GM12872 (cell line): ENCODE results near the gene ETNK2.

ENCODE experiments used
- CTCF ChIP-seq: IDR thresholded peaks from 3 replicates; pipeline ENCODE4 v1.5.1; 2011; ENCODE audit warnings: low read depth, mild to moderate bottlenecking, low read length, moderate library complexity; ENCODE audit not compliant: insufficient read depth

The ETNK2 gene

GRCh38 chr1:204107892-204108291, 44.0 kb downstream of the ETNK2 start:
- TF ChIP-seq CTCF: no peak

- no peak for TF ChIP-seq CTCF
Measured at GRCh38 chr1:204106825-204107224, 45.0 kb downstream of the ETNK2 start.

DNA sequence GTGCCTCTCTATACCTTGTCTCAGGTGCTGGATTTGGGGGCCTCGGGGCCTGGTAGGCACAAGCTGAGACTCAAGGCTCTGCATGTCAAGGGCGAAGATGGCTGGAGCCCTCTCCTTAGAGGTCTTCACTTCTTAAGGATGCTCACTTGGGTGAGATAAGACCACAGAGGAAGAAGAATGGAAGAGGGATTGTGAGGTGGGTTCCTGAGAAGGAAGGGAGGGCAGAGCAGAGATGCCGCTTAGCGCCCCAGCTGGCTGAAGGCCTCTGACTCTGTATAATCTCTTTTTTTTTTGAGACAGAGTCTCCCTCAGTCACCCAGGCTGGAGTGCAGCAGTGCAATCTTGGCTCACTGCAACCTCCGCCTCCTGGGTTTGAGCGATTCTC, 46.7 kb downstream of the ETNK2 start:
- TF ChIP-seq CTCF: no peak

DNA sequence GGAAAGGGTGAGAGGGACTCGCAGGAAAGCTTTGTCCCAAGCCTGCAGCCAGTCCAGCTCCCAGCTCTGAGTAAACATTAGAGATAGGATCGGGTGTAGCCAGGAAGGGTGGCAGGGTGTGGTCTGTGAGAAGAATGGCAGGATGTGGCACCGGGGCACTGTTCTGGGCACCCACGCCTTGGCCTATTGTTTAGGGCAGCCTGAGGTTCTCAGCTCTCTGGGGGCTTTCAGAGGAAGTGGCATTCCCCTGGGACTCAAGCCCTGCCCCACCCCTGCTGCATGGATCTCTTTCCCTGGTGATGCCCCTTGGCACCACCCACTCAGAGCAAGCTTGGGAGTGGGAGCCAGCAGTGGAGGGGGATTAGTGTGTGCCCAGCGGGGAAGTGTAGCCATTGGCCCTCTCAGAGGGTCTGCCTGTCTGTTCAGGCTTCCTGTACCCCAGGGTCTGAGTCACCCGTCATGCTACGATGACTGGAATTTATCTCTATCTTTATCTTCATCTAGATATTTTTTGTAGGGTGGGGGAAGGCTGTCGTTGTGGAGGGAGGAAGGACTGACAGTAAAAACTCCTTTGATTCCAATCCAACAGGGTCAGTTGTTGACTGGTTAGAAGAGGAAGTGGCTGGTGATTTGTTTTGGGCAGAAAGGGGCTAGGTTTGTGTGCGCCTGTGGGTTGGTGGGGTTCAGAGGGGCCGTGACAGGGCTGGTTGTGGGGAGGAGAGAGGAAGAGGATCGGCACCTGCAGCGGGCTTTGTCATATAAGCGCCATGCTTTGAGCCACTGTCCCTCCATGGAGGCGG, 47.3 kb downstream of the ETNK2 start:
- no peak for TF ChIP-seq CTCF

DNA sequence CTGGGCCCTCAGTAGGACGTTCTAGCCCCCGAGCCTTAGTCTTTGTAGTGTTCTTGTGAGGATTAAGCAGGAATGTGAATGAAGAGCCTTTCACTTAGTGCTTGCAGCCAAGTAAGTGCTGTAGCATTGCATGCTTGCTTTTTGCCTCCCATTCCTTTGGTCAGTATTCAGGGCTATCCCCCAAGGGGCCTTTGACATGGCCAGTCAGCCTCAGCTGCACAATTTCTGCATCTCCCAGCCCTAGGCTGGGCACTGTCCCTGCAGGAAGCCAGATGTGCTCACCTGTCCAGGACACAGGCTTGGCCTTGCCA, 48.5 kb downstream of the ETNK2 start:
- no peak for TF ChIP-seq CTCF

GRCh38 chr1:204102739-204103430, 49.0 kb downstream of the ETNK2 start:
- no peak for TF ChIP-seq CTCF

DNA sequence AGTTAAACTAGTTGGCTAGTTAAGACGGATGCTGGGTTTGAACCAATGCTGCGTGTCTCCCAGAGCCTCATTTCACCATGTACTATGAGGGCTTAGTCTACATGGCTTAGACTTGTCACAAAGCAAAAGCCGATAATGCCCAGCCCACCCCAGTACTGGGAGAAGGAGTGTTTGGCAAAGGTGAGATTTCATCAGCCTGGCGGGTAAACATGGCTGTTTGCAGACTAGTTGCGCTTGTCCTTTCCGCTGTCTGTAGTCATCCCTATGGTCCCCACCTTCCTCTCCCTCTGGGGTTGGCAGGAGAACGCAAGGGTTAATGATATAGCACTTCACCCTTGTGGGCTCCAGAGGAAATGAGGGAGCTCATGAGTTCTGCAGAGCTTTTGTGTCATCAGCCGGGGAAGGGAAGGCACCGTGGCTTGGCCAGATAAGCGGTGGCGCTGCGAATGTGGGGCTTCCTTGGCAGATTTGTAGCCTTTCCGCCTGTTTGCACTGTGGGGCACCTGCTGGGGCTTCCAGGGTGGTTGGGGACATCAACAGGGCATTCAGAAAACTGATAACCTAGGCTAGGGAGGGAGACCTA, 49.7 kb downstream of the ETNK2 start:
- TF ChIP-seq CTCF: no peak
